GM12891 (cell line): ENCODE measurements around the gene HMGN4.

ENCODE experiments used
- PAX5 ChIP-seq: IDR thresholded peaks from 2 replicates; pipeline ENCODE4 v1.6.1; 2011; ENCODE audit warnings: low read length, moderate library complexity, mild to moderate bottlenecking; ENCODE audit not compliant: insufficient read depth, severe bottlenecking
- POLR2A ChIP-seq: IDR thresholded peaks from 2 replicates; pipeline ENCODE4 v1.6.1; 2011; ENCODE audit warnings: low read depth, low read length, control low read depth
- POLR2AphosphoS5 ChIP-seq: IDR thresholded peaks from 2 replicates; pipeline ENCODE4 v1.6.1; 2011; ENCODE audit warnings: low read depth, low read length, control low read depth
- POU2F2 ChIP-seq: IDR thresholded peaks from 2 replicates; pipeline ENCODE4 v1.6.1; 2011; ENCODE audit warnings: low read depth, mild to moderate bottlenecking, control low read depth, low read length, moderate library complexity
- SPI1 ChIP-seq: IDR thresholded peaks from 2 replicates; pipeline ENCODE4 v1.6.1; 2011; ENCODE audit warnings: low read depth, low read length, control low read depth
- TAF1 ChIP-seq: IDR thresholded peaks from 2 replicates; pipeline ENCODE4 v1.6.1; 2011; ENCODE audit warnings: low read depth, low read length, control low read depth

DNA sequence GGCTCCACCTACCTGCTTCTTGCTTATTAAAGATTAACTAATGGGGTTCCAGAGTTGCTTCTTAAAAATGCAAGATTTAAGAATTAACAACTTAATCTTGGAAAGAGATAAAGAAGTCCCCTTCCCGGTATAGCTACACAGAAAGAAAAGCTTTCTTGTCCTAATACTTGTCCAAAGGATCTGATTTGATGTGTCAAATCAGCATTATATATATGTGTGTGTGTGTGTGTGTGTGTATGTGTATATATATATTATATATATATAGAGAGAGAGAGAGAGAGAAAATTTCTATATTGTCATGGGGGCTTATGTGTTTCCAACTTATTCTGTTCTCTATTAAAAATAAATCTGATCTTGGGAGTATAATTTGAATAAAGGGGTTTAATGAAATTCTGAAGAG, 4.6 kb upstream of the HMGN4 start:
- no peak for TF ChIP-seq POLR2A
- no peak for TF ChIP-seq TAF1
- no peak for TF ChIP-seq POU2F2
- TF ChIP-seq POLR2AphosphoS5, result no peak
- no peak for TF ChIP-seq SPI1
- TF ChIP-seq PAX5, result no peak
